GM18502 (cell line): Measurements from ENCODE around the gene TSHZ3.

Experiments used
- ATAC-seq: cut with Tn5 transposase; IDR thresholded peaks from one replicate; pipeline ENCODE4 v1.9.1; 2021; ENCODE audit warnings: mild to moderate bottlenecking; ENCODE audit not compliant: unreplicated experiment, poor library complexity

The TSHZ3 gene

DNA sequence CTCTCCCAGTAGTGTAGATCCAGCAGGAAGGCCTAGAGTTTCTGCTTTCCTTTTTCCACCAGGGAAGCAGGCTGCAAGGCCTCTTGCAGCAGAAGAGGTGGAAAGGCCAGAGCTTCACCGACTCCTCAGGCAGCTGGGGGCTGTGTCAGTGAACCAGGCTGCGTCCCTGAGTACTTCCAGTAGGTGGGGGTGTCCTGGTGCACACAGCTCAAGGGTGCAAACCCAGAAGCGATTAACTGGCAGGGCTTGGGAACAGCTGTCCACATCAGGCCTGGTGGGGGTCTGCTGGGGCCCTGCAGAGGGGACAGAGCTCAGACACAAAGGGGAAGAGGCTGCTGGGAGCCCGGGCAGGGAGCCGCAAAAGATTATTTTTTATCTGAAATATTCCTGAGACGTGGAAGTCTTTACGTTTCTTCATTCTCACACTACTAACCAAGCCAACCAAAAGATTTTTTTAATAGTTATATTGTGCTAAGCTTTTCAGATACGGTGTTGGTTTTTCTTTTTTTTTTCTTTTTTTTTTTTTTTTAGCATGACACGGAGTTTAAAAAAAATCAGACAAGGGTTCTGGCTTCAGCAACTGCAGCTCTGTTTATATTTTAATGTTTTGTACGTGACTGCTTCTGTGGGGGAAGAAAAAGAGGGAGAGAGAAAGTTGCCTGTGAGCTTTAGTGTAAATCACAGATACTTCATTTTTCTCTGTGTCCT is 11.0 kb downstream of the TSHZ3 start:
- no peak for ATAC-seq

DNA sequence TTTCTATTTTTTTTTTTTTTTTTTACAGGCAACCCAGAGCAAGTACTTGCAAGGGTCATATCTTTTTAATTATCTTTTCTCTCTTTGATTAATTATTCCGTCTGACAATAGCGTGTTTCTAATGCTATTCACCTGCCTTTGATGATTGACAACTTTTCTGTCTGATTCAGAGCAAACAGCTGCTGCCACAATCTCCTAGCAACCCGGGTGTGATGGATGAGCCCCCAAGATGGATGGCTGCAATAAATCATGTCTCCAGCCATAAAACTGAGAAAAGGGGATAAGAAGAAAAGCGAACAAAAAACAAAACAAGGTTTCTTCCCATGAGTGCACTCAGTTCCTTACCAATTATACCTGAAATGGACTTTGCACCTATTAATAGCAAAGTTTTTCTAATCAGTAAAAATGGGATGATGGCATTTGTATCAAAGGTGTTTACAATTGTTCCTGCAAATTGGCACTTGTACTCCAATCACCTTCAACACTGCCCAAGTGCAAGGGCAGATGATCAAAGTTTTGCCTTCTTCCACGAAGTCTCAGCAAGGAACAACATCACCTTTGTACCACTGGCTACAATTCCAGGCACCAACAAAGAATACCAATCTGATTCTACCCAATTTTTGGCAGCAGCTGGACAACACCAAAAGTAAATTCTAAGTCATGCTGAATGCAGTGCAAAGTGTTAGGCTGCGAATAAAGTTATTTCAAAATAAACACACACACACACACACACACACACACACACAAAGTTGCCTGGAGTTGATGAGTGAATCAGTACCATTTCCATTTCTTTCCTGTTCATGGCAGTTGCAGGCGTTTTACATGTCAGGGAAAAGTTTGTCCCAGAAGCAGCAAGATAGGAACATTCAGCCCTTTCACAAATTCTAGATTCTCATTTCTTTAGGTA is 12.0 kb downstream of the TSHZ3 start:
- ATAC-seq = no peak

DNA sequence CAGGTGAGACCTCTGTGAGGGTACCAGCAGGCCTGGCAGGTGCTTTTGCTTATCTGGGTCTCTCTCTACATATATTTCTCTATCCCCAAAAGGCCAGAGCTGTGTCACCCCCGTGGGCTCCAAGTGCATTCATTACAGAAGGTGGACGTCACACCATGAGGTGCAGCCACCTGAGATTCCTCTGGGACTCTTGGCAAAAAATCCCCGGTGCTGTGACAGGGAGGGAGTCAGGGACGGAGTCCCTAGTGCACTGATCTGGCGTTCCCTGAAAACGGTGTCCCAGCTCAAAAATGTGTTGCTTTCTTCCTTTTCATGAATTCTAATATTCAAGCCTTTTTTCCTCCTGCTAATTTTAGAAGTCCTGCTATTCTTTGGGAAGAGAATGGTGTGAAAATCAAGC is 13.5 kb downstream of the TSHZ3 start:
- no peak for ATAC-seq

DNA sequence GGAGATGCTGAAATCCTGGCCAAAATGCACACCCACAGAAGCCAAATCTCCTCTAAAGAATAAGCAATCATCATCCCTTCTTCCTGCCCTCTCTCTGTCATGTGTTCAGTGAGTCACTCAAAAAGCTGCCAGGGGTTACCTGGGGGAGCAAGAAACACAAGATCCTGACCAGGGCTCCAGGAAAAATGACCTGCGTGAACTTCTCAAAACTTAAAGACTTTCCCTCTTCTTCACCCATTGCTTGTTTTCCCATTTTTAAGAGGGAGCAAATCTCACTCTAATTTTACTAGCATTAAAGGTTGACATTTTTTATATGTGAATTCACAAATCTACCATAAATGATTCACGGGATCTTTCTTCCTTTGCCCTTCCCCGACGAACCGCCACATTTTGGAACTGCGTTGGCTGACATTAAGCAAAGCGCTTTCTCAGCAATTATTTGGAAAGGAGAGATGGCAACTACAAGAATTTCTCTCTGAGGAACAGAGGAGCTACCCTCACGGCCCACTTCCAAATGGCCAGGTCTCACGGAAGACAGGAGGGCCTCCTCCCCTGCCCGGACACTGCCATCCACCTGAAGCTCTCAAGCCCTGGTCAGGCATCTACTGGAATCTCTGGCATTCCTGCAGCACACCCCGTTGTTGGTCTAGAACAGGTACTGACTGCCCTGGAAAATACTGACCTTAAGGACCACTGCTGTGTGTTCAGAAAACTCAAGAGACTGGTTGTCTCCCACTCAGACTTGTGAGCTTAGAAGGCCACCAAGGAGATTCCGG is 14.2 kb downstream of the TSHZ3 start:
- no peak for ATAC-seq

DNA sequence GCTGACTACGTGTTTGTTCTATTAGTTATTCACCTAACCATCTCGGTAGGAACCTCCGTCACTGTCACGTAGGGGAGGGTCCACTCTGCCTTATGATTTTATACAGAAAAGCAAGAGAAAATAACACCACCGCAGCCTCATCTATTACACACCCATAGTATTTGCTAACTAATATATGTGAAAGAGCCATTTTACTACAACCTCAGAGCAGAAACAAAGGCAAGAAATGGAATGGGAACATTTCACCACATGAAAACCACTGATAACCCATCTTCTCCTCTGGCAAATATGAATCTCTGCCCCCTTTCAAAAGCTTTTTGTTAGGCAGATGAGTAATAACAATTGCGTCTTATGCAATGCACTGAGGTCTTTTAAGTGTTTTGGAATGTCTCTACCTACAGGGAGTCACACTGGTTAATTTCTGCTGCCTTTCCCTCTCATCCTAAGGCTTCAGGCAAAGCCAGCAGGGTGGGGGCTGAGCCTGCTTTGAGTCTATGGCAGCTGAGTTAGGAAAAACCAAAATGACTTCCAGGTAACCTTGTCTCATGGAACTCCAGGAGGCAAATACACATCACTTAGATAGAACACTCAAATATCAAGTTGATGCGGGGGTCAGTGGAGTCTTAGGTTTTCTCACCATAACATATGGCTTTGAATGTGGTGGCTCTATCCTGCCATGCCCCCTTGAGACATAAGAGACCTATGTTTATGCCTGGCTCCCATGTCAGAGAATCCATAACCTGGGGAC is 15.0 kb downstream of the TSHZ3 start:
- ATAC-seq = no peak

DNA sequence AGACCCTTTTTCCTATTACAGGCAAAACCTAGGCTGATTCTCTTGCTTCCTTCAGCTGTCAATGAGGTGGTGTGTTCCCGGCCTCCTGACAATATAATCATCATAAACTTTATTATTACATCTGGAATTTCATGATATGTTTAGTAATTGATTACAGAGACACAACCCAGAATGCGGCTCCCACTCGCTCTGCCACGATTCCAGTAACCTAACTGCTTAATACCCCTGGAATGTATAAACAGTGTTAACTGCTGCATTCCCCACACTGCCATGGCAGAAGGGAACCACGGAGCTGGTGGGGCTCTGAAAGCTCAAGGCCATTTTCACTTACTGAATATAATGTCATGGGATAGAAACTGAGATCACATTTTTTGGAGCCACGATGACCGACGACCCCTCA is 17.1 kb downstream of the TSHZ3 start:
- no peak for ATAC-seq

DNA sequence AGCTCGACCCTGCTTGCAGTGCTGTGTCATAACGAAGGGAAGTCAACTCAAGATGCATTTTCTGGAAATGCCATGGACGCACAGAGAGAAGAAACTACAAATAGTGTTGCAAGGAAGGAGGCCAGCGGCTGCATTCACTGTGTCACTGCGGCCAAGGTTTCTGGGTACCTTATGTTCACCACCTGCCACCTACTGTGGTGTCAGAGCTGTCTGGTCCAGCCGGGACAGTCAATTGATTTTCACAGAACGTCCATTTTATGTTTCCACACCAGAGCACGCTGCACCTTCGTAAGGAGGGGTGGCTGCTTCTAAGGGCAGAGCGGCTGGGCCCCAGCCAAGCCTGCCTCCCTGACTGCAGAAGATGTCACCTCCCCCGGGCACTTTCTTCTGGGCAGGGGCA is 17.7 kb downstream of the TSHZ3 start:
- ATAC-seq = no peak

DNA sequence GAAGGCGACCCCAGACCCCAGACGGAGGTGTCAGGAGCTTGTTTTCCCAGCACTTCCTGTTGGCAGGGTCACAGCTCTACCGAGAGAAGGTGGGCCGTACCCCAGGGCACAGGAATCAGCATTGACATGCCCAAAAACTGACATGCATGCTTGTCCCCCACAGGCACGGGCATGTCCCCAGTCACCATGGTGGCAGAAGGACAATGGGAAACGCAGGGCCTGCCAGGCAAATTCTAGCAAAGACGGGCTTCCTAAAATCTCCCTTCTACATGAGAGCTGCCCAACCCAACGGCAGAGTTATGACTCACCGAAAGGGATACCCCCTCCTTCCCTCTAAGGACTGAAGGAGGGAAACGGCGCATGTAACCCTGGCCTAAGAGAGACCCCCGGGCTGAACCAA is 18.5 kb downstream of the TSHZ3 start:
- ATAC-seq = no peak

DNA sequence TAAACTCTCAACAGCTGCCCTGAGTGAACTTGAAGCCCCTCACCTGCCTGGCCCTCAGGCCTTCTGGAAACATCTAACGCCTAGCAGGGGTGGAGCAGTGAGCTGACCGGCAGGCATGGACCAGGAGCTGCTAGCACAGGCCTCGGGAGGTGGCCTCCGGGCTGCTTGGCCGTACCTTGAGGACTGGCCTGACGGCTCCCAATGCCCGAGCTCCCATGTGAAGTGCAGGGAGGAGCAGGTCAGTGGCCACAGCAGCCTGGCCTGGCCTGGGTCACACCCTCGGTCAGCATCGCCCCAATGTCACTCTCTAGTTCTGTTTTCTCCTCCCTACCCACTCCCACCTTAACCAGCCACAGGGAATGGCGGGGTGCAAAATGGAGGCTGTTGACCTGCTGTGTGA is 19.0 kb downstream of the TSHZ3 start:
- no peak for ATAC-seq

DNA sequence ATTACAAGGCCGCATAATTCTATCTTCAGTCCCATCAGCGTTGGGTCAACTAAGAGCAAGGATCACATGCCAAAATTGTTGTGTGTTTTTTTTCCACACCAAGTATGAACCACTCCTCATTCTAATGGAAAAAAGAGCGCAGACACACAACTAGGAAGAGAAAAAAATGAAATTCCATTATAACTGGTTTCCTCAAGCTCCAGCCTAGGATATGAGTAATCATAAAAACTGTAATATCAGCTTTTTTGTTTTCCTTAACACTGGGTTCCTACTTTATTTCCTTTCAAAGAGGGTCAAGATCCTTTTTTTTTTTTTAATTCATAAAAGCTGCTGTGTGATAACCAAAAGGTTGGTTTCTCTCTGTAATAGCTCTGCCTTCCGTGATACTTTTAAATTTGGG is 19.4 kb downstream of the TSHZ3 start:
- no peak for ATAC-seq

DNA sequence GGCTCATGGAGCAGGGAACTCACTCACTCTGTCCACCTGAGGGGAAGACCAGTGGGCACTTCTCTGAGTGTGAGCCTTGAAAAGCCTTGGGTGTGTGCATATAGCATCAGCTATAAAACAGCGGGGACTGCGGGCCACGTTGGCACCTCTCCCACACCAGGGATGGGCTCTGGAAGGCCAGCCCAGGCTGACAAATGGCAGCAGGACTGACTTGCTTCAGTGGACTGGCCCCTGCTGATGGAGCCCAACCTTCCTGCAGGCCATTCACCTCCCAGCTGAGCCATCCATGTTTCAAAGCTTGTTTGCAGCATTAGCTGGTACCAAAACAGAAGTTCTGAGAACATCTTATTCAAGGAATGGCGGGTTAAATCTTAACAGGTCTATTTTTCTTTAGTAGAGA is 21.0 kb downstream of the TSHZ3 start:
- ATAC-seq = no peak

DNA sequence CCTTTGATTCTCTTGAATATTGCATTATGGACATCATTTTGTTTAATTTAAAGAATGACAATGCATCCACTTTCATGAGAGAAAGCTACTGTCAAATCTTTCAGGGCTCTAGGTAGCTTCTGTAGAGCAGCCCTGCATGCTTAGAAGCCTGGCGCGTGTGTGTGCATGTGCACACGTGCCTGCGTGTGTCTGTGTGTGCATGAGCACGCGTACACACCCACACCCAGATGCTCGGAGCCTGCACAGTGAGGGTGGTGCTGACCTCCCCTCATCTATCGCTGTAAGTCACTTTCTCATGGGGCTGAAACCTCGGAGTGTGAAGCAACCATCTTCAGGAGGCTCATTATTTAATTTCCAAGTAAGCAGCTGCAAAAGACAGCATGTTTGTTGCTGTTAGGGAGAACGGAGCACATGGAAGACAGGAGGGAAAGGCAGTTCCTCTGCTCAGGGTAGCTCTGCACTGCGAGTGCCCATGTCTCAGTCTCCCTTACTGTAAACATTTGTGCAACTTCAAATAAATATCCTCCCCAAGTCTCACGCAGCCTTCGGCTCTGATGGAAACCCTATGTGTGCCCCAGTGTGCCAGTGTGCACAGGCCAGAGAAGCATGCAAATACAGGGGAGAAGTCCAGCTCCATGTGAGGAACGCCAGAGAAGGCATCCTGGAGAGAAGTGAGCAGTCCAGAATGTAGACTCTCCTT is 22.8 kb downstream of the TSHZ3 start:
- ATAC-seq = no peak

DNA sequence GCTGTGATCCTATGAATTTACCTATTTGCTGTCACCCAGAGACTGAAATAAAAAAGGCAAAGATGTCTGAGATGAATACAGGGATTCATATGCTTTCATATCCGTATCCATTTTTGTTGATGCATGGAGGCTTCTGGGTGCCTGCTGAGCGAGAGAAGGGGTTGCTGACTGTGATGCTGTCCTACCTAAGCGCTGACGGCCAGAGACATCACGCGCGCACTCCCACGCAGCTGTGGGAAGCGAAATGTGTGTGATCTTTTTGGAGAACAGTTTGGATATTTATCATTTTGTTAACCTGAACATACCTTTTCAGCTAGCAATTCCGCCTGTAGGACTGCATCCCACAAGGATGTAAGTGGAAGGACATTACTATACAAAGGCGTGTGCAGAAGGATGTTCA is 23.9 kb downstream of the TSHZ3 start:
- ATAC-seq = no peak

DNA sequence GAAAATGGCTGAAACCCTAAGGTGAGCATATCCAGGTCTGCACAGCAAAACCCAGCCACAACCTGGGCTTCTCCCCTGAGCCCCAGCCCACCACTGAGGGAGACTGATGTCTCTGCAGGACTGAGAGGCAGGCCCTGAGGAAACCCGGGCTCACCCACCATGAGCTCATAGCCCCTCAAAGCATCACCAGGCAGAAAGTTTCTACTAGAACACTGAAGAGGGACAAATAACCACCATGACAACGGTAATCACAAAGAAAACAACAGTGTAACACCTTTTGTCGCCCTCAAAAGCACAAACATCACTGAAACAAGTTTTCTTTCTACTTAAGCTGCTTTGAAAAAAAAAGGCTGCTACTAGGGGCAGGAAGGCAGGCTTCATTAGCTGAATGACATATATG is 29.8 kb downstream of the TSHZ3 start:
- ATAC-seq = no peak

DNA sequence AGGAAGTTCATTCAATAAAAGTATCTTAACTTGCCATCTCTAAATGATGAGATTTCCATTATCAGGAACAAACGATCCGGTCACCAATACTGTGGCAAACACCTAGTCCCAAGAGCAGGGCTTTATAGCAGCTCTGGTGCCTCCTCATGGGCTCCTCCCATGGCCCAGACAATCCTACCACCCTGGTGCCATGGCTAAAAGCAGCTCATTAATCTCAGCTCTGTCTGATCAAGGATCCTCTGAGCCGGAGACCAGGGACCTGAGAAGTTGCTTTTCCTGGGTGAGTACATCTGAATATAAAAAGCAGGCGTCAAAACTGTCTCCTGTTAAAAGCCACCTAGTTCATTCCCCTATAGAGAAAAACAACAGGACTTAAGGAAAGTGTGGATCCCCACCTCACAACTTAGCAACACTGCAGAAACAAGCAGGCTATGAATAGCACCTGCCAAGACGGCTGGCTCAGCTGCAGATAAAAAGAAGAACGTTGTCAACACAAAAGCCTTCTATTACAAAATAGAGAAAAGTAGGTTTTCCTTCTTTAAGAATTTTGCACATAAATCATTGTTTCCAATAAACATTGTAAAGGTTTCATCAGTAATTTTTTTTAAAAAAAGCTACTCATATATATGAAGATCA is 30.3 kb downstream of the TSHZ3 start:
- ATAC-seq = no peak

DNA sequence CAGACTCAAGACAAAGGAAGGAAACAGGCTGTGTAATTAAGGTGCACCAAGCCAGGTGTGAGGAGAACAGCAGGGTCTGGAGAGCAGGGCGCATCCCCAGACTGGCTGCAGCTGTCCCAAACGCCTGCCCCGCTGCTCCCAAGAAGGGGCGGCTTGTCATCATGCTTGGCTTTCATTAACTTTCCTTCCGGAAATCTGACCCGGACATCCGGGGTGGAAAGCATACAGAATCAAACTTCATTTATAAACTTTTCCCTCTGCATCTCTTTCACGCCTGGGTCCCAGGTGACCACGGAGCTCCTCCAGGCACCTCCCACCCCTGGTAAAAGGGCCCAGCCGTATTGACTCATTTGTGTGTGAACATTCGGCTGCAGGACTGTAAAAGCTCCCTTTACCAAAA is 31.7 kb downstream of the TSHZ3 start:
- no peak for ATAC-seq

DNA sequence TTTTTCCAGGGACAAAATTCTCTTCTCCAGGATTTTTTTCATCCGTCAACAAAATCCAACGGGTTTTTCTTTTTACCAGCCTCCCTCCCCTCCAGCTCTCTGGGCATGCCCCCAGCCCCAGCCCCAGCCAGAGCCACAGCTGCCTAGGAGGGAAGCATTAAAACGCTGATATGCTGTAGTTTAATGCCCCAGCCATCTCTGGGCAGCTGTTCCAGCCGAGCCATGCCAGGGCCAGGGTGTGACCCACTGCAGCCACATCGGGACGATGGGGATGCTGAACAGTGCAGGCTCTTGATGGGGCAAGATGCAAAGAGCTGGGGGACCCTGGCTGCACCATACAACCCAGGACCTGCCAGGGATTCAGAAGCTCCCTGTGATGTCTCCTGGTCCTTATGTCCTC is 32.1 kb downstream of the TSHZ3 start:
- ATAC-seq = no peak

DNA sequence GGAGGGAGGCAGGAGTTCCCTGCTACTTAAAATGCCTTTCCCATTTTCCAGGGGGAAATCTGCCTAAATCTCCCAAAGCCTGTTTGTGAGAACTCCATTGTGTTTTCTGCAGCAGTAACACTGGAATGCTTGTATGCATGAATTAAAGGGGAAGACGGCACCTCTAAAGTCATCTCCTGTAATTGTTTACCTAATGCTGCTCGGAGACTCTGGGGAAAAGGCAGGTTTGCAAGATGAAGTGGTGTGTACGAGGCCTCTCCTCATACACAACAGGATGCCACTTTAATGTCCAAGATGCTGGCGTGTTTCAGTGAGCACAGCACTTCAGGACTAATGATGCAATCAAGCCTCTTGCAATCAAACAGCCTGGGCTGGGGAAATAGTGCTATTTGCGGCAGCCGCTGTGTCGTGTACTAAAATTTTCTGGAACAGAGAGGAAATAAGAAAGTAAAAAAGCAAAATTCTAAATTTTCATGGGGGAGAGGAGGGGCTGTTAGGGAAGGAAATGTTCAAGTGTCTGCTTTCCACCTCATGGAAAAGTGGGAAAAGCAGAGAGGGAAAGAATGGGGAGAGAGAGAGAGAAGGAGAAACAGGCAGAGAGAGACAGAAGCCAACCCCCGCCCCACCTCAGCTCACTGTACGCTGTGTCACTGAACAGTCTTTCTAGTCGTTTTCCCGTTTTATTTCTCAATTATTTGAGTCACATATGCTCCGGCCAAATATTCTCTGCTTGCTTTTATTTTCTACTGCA is 32.9 kb downstream of the TSHZ3 start:
- ATAC-seq = no peak

DNA sequence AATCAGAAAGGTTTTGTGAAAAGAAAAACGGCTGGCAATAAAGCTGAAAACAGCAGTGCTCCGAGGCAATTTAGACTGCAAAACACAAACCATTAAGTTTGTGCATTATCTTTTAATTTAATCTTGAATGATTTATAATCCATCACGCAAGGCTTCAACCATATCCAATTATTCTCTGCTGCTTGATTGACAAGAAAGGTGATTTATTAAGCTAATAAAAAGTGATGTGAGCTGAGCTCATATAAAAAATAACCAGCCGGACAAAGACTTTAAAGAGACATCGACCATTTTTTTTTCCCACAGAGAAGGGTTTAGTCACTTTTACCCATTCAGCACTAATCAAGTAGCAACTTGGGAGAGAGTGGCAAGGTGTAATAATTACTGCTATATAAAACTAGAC is 33.6 kb downstream of the TSHZ3 start:
- ATAC-seq = no peak
